HG03103 (cell line): Measurements from ENCODE around the gene ZNF778.

ENCODE experiments used
- ATAC-seq: cut with Tn5 transposase; IDR thresholded peaks from one replicate; pipeline ENCODE4 v1.9.1; 2021; ENCODE audit warnings: low read depth; ENCODE audit not compliant: unreplicated experiment

Gene ZNF778

DNA sequence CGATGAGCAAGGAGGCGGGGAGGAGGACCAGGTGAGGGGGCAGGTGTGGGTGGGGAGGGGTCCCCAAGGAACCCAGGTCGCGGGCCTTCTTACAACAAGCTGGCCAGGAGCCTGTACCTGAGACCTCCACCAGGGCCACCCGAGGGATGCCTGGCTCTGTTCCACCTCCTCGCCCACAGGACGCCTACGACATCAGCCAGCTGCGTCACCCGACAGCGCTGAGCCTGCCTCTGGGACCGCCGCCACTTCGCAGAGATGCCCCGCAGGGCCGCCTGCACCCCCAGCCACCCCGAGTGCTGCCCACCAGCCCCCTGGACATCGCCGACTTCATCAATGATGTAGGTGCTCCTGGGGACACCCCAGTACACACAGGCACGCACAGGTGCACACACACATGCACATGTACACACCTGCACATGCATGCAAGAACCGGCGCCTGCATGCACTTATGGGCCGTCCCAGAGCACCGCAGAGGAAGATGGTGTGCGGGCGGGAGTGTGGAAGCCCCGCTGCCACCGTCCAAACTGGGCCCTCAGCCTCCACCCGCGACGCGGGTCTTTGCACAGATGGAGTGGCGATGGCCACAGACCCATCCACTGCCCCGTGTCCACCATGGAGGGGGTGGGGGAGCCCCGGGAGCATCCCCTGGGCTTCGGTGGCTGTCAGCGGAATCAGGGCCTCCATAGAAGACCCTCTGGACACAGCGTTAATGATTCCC, 23.8 kb upstream of the ZNF778 start:
- ATAC-seq: no peak

DNA sequence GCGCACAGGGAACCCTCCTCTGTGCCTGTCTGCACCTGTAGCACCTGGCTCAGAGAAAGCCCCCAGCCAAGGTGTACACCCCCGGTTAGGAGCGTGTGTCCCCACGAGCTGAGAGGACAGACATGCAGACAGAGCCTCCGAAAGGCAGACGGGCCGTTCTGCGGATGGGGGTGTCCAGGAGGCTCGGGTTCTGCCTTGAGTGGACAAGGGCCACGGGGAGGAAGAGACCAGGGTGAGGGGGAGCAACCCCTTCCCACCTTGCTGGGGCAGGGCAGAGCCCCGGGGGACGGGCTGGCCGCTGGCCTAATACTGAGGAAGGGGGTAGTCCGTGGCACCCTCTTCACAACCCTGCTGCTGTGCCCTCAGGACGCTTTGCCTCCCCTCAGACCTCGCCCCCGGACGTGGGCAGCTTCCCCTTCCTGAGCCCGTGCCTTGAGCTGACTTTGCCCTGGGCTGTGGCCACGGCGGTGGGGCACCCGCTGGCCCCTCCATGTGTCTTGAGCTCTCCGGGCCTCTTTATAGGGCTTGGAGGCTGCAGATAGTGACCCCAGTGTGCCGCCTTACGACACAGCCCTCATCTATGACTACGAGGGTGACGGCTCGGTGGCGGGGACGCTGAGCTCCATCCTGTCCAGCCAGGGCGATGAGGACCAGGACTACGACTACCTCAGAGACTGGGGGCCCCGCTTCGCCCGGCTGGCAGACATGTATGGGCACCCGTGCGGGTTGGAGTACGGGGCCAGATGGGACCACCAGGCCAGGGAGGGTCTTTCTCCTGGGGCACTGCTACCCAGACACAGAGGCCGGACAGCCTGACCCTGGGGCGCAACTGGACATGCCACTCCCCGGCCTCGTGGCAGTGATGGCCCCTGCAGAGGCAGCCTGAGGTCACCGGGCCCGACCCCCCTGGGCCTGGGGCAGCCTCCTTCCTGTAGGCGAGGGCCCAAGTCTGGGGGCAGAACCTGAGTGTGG, 22.9 kb upstream of the ZNF778 start:
- ATAC-seq: no peak

DNA sequence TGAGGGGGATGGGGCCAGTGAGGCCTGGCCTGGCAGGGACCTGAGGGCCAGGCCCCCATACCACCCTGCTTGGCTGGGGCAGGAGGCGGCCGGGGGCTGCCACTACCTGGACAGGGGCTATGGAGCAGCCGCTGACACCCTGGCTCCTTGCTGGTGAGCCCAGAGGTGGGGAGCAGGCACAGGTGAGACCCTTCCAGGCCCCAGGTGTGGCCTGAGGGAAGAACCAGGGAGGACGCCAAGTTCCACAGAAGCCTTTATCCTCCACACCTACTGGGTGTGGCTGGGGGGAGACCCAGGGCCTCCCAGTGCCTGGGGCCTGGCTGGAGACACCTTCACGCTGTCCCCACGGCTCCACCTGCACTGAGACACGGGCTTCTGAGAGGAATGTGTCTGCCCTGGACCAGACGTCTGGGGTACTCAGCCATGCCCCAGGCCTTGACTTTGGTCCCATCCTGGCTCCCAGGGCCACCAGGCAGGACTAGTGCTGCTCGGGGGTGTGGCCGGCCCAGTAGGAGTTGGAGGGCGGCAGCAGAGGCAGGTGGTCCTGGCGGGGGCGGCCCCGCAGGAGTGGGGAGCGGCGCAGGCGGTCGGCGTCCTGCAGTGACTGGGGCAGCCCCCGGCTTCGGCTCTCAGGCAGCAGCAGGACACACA, 21.9 kb upstream of the ZNF778 start:
- no peak for ATAC-seq

DNA sequence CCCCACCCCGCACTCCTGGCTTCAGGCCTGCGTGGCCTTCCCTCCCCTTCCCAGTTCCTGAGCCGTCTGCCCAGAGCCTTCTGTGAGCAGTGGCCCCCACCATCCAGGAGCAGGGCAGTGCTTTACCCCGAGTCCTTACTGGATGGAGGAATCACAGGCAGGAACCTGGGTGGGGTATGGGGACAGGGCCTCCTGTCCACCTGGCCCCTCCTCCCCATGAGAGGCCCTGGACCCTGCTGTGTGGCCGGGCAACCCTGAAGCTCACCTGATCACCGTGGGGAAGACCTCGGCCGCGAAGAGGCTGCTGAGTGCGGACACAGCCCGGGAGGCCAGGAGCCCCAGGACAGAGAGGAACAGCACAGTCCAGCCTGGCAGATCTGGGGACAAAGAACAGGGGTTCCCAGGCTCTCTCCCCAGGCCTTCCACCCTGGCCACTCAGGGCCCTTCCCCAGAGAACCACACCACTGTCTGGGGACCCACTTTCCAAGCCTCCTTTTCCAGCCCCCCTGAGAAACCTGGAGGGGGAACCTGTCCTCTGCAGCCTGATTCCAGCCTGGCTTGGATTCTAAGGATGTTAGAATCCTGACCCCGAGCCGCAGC, 20.4 kb upstream of the ZNF778 start:
- ATAC-seq: no peak

DNA sequence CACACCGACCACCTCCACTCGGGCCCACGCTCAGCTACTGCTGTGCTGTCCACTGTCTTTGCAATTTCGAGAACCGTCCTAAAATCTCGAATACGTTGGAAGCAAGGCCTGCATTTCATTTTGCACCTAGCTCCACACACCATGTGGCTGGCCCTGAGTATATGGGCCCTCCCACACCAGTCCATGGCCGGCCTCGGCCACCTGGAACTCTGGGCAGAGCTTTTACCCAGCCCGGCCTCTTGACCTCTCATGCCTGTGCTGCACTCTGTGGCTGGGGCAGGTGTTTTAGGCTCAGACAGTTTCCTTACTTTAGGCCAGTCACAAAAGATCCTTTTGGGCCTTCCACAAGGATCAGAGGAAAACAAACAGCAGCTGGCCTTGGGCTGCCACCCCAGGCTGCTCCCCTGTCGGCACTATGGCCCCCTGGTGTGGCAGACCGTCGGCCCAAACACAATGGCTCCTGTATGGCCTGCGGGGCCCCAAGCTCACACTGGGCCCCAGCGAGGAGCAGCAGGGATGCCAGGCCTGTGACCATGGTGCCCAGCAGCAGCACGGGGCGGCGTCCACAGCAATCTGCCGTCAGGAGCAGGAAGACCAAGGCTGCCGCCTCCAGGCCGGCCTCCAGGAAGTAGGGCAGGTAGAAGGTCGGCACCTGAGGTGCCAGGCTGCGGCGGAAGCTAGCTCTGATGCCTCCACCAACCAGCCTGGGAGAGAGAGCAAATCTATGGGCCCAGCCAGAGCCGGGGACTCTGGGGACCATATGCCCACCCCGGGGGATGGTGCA, 19.7 kb upstream of the ZNF778 start:
- no peak for ATAC-seq

DNA sequence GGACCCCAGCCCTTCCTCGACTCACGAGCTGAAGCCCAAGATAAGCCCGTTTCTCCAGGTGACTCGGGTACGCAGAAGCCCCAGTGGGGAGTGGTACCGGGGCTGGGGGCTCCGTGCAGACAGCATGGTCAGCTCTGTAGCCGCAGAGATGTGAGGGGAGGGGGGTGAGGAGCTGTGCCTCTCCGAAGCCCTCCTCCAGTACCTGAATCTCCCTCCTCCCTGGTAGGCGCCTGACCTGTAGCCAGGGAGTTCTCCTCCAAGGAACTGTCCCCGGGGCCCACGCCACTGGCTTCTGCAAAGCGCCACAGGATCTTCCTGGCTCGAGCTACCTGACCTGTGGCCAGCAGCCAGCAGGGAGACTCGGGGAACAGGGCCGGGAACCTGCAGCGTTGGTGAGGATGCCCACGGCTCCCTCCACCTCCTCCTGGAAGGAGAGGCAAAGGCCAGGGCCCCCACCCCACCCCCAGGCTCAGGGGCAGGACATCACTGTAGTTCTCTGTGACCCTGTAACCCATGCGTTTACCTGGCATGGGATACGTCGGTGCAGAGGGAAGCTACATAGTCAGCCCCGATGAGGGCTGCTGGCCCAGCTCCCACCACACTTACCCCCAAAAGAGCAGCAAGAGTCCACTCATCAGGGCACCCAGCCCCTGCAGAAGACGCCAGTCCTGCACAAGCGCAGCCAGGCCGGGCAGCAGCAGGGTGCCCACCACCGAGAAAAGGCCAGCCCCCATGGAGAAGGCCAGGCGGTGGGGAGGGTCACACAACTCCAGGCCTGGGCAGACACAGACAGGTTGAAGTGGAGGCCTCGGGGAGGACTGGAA, 18.9 kb upstream of the ZNF778 start:
- no peak for ATAC-seq

DNA sequence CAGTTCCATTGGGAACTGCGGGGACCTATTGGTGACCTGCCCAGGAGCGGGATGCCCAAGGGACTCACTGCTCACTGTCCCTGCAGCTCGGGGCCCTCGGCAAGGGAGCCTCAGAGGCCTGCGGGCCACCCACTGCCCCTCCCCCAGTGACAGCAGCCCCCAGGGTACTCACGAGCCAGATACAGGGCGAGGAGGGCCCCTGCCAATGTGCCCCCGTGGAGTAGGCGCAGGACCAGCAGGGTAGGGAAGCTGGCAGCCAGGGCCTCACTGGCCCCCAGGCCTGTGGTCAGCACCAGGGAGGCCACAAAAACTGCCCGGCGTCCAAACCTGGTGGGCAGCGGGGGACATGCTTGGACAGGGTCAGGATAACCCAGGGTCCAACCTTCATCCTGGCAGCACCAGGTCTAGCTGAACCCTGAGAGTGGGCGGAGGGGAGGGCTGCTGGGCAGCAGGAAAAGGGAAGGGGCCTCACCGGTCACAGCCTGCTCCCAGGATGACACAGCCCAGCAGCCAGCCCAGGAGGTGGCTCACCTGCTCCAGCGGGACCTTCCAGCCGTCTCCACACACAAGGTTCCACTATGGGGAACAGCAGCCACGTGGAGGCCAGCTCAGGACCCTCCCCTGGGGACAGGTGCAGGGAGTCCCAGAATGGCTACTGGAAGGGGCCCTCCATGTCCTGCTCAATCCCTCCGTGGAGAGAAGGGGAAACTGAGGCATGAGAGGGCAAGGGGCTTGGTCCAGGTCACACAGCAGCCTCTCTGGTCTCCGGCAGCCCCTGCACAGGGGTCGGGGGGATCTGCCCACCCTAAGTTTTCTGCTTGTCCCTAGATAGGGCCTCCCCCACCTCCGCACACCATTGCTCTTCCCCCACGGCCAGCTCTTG, 18.0 kb upstream of the ZNF778 start:
- no peak for ATAC-seq

DNA sequence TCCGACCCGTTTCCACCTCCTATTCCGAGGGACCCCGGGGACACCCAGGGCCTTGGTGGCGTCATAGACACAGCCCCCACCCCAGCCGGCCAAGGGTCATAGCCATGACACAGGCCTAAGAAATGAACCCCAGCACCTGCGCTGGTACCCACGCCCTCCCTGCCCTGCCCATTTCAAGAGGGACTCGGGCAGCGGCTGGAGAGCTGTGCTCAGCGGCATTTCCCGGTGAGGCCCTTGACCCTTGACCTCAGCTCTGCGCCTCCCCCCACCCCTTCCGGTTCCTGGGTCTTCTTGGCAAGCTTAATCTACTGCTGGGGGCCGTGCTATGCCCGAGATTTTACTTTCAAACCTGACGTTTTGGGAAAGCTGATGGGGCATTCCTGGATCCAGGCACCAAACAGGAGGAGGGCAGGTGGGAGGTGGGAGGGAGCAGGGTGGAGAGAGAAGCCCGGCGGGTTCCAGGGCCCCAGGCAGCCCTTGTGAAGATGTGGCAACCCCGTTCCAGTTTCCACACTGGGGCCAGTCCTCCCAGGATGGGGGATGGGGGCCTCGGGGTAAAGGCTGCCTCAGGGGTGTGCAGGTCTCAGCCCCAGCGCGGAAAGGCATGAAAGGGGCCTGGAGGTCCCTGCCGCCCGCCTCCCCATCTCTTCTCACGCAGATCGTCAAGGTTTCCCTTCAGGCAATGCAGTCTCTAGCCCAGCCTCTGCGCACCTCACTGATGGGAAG, 17.2 kb upstream of the ZNF778 start, which contains the start of gene SLC22A31:
Gene SLC22A31 (minus strand): TSS at position 414 of the 726 bp plus-strand sequence. CDS start 36 bp downstream, at position 378.
- no peak for ATAC-seq

DNA sequence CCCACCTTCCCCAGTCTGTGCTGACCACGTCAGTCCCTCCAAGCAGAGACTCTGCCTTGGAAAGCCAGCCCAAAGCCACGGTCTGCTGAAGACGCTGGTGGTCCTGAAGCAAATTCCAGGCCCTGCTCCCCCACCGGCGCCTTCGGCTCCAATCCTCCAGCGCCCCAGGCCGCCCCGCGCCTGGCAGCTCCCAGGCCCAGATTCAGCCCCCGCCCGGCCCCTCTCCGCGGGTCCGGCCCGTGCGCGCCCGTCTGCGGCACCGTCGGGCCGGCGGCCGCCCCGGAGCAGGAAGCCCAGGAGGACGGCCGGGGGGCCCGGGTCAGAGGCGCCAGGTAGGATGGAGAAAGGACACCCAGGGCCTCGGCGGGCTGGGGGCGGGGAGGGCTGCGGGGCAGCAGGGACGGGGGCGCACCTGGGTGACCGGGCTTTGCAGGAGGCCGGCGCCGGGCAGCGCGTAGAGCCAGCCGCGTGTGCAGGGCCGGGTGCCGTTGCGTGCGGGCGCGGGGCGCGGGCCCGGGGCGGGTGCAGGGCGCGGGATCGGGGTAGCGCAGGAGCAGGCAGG, 16.6 kb upstream of the ZNF778 start:
- no peak for ATAC-seq

DNA sequence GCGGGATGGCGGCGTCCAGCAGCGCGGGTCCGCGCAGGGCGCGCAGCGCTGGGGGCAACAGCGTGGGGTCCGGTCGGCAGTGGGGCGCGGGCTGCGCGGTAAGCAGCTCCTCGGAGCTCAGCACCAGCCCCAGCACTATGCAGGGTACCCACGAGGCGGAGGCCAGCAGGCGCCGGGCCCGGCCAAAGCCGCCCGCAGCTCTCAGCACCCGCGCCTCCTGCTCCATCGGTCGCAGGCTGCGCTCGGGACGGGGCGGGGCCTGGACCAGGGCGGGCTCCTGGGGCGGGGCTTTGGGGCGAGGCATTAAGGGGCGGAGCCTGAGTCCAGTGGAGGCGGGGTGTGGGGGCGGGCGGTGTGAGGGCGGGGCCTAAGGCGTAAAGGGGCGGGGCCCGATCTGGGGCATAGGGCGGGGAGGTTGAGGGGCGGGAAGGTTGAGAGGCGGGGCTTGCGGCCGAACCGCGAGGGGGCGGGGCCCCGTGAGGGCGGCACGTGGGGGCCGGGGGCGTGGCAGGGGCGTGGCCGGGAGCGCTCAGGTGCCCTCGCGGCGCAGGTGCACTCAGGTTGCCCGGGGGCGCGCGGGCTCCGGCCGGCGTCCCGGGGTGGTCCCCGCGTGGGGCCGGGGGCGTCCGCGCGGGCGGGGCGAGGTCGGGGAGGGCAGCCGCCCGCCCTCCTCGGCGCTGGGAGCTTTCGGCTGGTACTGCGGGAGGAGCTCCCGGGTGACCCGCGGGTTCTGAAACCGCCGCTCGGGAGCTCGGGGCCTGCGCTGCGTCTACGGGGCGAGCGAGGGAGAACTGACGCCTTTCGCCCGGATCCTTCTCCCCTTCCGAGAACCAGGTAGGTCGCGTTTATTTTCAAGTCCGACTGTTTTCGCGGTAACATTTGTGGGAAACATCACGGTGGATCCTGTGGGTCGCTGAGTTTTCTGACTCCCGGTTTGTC, 15.8 kb upstream of the ZNF778 start:
- ATAC-seq: no peak

DNA sequence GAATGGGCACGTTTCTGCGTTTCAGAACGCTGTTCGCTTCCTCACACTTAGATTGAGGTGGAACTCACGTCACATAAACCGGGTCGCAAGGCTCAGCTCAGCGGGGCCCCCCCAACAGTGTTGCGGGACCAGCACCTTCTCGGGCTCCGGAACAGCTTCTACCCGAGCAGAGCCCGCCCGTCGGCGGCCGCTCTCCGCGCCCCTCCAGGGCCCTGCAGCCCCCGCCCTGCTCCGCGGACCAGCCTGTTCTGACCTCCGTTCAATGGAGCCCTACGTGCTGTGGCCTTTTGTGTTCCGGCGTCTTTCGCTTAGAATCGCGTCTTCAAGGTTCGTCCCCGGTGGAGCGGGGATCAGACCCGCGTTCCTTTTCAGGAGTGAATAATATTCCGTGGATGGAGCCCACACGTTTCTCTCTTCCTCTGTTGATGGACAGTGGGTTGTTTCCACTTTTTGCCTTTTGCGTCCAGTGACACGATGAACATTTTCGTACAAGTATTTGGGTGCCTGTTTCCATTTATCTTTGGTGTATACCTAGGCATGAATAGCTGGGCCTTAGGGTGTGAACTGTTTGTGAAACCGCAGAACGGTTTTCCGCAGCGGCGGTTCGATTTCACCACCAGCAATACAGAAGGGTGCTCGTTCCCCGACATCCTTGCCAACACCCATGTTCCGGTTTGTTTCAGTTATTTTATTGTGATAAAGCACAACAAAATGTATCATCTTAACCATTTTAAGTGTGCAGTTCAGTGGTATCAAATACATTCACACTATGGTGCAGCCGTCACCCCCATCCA, 14.9 kb upstream of the ZNF778 start:
- no peak for ATAC-seq

DNA sequence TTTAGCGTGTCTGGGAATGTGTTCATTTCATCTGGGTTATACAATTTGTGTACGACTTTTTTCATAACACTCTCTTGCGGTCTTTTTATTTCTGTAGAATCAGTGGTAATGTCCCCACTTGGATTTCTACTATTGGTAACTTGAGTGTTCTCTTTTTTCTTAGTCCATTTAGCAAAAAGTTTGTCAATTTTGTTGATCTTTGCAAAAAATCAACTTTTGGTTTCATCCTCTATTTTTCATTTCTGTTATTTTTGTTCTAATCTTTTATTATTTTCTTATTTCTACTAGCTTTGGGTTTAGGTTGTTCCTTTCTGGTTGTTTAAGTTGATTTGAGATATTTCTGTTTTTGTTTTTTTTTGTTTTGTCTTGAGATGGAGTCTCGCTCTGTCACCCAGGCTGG, 9.5 kb upstream of the ZNF778 start:
- no peak for ATAC-seq

DNA sequence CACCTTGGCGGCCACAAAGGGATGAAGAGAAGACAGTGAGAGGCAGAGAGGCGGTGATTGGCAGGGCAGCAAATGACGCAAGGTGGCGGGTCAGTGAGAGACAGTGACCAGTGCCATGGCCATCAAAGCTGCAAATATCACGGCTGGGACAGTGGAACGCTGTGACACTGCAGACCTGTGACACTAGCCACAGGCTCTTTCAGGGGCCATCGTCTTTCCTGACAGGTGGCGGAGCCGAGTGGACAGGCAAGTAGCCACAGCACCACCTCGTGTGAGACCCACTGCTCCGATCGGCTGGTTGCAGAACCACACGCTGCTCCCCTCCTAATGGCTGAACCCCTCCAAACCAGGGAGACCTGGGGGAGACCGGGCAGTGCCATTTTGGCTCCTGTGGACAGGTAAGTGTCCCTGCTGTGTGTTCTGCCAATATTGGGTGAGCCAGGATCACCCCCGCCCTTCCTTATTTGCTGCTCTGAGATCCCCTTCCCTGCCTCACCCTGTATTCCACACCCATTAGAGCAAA, 7.9 kb upstream of the ZNF778 start:
- ATAC-seq: no peak

DNA sequence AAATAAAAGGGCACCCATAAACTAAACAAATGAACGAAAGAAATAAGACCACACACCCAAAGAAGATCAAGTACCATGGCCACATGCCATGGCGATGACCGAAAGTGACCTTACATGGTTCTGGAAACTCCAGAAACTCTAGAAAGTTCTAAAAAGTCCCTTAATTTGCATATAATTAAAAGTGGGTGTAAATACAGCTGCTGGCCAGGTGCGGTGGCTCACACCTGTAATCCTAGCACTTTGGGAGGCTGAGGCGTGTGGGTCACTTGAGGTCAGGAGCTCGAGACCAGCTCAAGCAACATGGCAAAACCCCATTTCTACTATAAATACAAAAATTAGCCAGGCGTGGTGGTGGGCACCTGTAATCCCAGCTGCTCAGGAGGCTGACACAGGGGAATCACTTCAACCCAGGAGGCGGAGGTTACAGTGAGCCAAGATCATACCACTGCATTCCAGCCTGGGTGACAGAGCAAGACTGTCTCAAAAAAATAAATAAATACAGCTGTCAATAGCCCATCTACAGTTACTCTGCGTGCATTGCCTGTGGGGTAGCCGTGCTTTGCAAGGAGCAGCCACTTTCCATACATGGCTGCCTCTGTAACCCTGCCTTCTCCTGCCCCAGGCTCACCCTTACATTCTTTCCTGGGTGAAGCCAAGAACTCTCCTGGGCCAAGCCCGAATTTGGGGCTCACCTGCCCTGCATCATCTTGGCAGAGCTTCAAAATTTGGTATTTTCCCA, 7.2 kb upstream of the ZNF778 start:
- no peak for ATAC-seq
